Heart right ventricle (tissue), 16 donors: ENCODE results near the gene TMEFF2. TPM values are rescaled to one million over a fixed set of nuclear protein-coding genes. Genes with fewer than 3 reads are reported as not detected.
"Not testable (repeated sequence)": the region's sequence is repeated elsewhere in the genome, so short reads cannot be mapped to it uniquely, and the experiment has no call there.

Source experiments
- ATAC-seq, 8 donors: fragments of 200-7000 bp; cut with Tn5 transposase; one replicate each; pipeline ENCODE4 v1.9.1; 2020; ENCODE audit warnings: mild to moderate bottlenecking in 8 of 8, moderate library complexity in 8 of 8, moderate number of reproducible peaks in 1 of 8
- DNase-seq, 2 donors: peaks; one replicate each; pipeline ENCODE4 v3.0.0-alpha.2; 2020
- H3K27ac ChIP-seq, 10 donors: fragments of 200-600 bp; sonication (generic) in 2 of 10; one replicate each; pipeline versions ENCODE4 v1.5.0 to v1.8.0; 2020 to 2022; ENCODE audit warnings: mild to moderate bottlenecking in 3 of 10
- H3K27me3 ChIP-seq, 7 donors: fragments of 200-600 bp; one replicate each; pipeline ENCODE4 v1.8.0; 2021 to 2022; ENCODE audit warnings: mild to moderate bottlenecking in 2 of 7
- H3K36me3 ChIP-seq, 9 donors: fragments of 200-600 bp; sonication (generic) in 1 of 9; one replicate each; pipeline versions ENCODE4 v1.5.0 to v1.8.0; 2020 to 2022; ENCODE audit warnings: mild to moderate bottlenecking in 2 of 9
- H3K4me1 ChIP-seq, 9 donors: fragments of 200-600 bp; sonication (generic) in 1 of 9; one replicate each; pipeline versions ENCODE4 v1.5.0 to v1.8.0; 2020 to 2022; ENCODE audit warnings: mild to moderate bottlenecking in 4 of 9
- H3K4me3 ChIP-seq, 10 donors: fragments of 200-600 bp; sonication (generic) in 2 of 10; one replicate each; pipeline versions ENCODE4 v1.5.0 to v1.8.0; 2020 to 2022; ENCODE audit warnings: mild to moderate bottlenecking in 7 of 10, moderate library complexity in 2 of 10
- H3K9me3 ChIP-seq, 11 donors: fragments of 200-600 bp in 10 of 11; sonication (generic) in 2 of 11; one replicate each; pipeline versions ENCODE4 v1.5.0 to v1.8.0; 2013 to 2022; ENCODE audit warnings: mild to moderate bottlenecking in 2 of 11, control low read depth in 1 of 11, moderate library complexity in 1 of 11
- WGBS, 2 donors: extraction: QIAGEN DNeasy Blood & Tissue Kit; methylation state at CpG; one replicate each; pipeline ENCODE4 v1.1.7; 2013; ENCODE audit warnings: inconsistent platforms in 1 of 2; 5-methylcytosine and 5-hydroxymethylcytosine counted together
- intact Hi-C, 10 donors: fragments of 100-400 bp; cut with DNase I; formaldehyde crosslinking; loops; one replicate each; pipeline versions ENCODE4 v1.11.1 to v1.14.2; 2022
- polyA plus RNA-seq, 2 donors: library from polyadenylated mRNA; stranded (reverse); fragments of 200-250 nt; gene quantifications; one replicate each; pipeline ENCODE4 v1.2.3, GENCODE V29; 2013
- total RNA-seq, 10 donors: library from RNA; stranded (reverse); fragmentation: NEBNext Ultra II Directional in 3 of 10; extraction: Animal tissue kit (Norgen Biotek cat#: 25700) in 3 of 10; gene quantifications; one replicate each; pipeline versions ENCODE4 v1.2.1 to v1.2.4, GENCODE V29; 2021 to 2023
- TF ChIP-seq, protein P1 (sequence below), 9 donors: fragments of 200-600 bp; sonication (generic) in 2 of 9; IDR thresholded peaks; one replicate each; pipeline versions ENCODE4 v1.5.0 to v1.8.0; 2021 to 2022; ENCODE audit warnings: antibody characterized with exemption in 9 of 9, mild to moderate bottlenecking in 5 of 9, moderate library complexity in 1 of 9
- donor health status: Arrhythmogenic right ventricular cardiomyopathy.
- donor health status: ischemic (EF 13 %, LVEDD 7.1; RV severe dilation, severe dysfunction).
- donor health status: healthy with polysubstance abuse.
- donor health status: DM: no; HTN: yes; CAD: no.
- donor health status: DM: no; HTN: no; CAD: no.
- donor health status: ischemic (EF 25% LVEDD 6.9; RV normal size, moderate dysfunction).
- donor health status: ischemic (EF 25% LVEDD 5.7; RV mildly dilated, moderate dysfunction).
- donor health status: healthy.
- donor health status: DM: yes; HTN: yes; CAD: no.
- donor health status: Ischemic cardiomyopathy.
- donor health status: ischemic (EF 35%, LVEDD 5.7; RV mildly dilated, moderate dysfunction).
- donor health status: nonischemic (EF 11% LVEDD 7.7; RV severe dilation, severe dysfunction).
- donor health status: DM: yes; HTN: yes; CAD: no.
- donor health status: PGD.
- donor health status: ischemic (EF 29% LVEDD 5.4; RV normal size, mild dysfunction).
- donor health status: nonischemic (EF 23%, LVEDD 6.1; RV moderate dilation, normal function).

TMEFF2 gene
- total and polyA plus RNA-seq, 12 donors = 0.09 to 0.41 (median 0.17) TPM; not detected in 8

DNA sequence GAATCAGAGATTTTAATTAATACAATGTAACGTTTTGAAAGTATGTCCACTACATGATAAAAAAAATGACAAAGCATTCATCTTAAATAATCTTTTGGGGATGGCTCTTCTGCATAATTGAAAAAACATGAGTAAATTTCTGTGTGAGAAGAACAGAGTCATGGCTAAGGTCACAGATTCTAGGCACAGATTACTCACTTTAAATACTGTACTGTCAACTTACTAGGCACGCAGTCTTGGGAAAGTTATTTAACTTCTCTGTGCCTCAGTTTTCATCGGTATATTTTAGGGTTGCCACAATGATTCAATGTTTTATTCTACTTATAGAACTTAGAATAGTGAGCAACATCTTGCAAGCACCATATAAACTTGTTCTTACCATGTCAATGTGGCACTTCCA lies 49.2 kb downstream of the TMEFF2 start:
- Histone ChIP-seq H3K27me3 (no peaks in the 10 kb centered on the region), H3K36me3 (no peaks in the 10 kb centered on the region), H3K4me1 (peaks cover 0 to 31% (median 17%) of the 10 kb centered on the region in 9 donors), H3K27ac (peak overlapping the region in 1 of 10 donors; percentile 19), H3K9me3 (no peaks in the 10 kb centered on the region), H3K4me3 (no peak overlapping the region)
- no peak for ATAC-seq
- no peak for DNase-seq
- 76 to 82% methylated on average over 3 of the region's 3 CpGs for WGBS, 2 donors
- TF ChIP-seq, protein P1, sequence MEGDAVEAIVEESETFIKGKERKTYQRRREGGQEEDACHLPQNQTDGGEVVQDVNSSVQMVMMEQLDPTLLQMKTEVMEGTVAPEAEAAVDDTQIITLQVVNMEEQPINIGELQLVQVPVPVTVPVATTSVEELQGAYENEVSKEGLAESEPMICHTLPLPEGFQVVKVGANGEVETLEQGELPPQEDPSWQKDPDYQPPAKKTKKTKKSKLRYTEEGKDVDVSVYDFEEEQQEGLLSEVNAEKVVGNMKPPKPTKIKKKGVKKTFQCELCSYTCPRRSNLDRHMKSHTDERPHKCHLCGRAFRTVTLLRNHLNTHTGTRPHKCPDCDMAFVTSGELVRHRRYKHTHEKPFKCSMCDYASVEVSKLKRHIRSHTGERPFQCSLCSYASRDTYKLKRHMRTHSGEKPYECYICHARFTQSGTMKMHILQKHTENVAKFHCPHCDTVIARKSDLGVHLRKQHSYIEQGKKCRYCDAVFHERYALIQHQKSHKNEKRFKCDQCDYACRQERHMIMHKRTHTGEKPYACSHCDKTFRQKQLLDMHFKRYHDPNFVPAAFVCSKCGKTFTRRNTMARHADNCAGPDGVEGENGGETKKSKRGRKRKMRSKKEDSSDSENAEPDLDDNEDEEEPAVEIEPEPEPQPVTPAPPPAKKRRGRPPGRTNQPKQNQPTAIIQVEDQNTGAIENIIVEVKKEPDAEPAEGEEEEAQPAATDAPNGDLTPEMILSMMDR (IDR thresholded peaks at IDR 0.05) = no peak
- intact Hi-C loops = no loop called here

DNA sequence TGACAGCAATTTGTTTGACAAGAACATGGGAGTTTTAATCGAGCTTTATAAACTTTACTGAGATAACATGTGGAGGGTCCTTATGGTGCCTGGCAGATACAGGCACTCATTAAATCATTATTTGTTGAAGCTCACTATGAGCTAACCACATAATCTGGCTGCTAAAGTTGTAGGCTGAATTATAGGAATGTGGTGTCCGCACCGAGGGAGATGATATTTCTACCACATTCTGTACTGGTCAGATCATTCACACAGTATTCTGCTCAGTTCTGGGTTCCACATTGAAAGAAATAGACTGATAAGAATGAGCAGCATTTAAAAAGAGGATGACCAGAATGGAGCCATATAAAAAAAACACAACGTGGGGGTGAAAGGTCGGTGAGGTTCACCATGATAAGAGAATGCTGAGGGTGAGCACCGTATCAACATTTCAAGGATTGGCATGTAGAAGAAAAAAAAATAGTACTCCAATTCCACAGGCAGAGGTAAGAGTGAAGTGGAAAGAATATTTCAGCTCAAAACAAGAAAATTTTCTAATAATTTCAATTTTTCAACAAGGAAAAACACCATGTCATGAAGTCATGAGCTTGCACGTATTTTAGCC lies 54.4 kb downstream of the TMEFF2 start:
- DNase-seq (no peak), ATAC-seq (no peak)
- Histone ChIP-seq H3K9me3 (no peaks in the 10 kb centered on the region), H3K4me1 (peaks cover 0 to under 1% (median 0%) of the 10 kb centered on the region in 9 donors), H3K27ac (no peak overlapping the region), H3K27me3 (no peaks in the 10 kb centered on the region), H3K4me3 (no peak overlapping the region), H3K36me3 (no peaks in the 10 kb centered on the region)
- WGBS, 2 donors = 66% methylated on average over 7 of the region's 7 CpGs
- TF ChIP-seq, protein P1 (IDR thresholded peaks at IDR 0.05) = no peak
- intact Hi-C loops = no loop called here

DNA sequence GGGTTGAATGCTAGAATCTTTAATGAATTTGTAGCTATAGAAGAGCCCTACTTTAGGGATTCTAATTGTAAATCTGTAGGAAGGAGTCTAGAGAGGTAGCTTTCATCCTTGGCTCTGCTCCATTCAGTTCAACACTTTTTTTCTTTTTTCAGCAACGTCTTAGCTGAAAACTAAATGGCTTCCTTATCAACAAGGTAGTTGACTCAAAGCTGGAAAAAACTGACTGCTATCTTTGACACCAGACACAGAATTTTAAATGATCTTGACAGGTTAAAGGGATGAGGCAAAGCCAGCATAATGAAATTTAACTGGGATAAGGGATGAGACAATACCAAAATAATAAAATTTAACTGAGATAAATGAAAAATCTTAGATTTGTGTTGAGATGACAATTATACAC lies 54.9 kb downstream of the TMEFF2 start:
- H3K36me3 ChIP-seq = no peaks in the 10 kb centered on the region
- H3K27me3 ChIP-seq = no peaks in the 10 kb centered on the region
- no peak overlapping the region for H3K27ac ChIP-seq
- no peaks in the 10 kb centered on the region for H3K9me3 ChIP-seq
- H3K4me1 ChIP-seq = no peaks in the 10 kb centered on the region
- DNase-seq (no peak), ATAC-seq (no peak)
- H3K4me3 ChIP-seq = no peak overlapping the region
- intact Hi-C loops = no loop called here
- 33% methylated on average over 1 of the region's 1 CpG for WGBS, 2 donors
- TF ChIP-seq, protein P1 (IDR thresholded peaks at IDR 0.05) = no peak

DNA sequence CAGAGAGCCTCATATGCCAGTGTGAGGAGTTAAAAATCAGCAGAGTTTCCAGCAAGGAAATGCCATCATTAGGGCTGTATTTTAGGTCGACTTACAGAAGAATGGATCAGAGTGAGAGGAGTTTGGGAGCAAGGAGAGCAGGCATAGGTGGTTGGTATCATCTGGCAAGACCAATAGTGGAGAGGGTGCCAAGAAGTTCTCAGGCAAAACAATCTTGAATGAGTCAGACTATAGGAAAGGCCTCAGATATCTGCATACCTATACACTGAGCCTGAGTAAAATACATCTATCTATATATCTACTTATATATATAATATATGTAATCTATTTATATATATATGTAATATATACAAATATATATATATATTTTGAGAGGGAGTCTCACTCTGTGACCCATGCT lies 57.3 kb downstream of the TMEFF2 start:
- no peak overlapping the region for H3K27ac ChIP-seq
- 59 to 71% methylated on average over 1 of the region's 1 CpG for WGBS, 2 donors
- ATAC-seq = no peak

DNA sequence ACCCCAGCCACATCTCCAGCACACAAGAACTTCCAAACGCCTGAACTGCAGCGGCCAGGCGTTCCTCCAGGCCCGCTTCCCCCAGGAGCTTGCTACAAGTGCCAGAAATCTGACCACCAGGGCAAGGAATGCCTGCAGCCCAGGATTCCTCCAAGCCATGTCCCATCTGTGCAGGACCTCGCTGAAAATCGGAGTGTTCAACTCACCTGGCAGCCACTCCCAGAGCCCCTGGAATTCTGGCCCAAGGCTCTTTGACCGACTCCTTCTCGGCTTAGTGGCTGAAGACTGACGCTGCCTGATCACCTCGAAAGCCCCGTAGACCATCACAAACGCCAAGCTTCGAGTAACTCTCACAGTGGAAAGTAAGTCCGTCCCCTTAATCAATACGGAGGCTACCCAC lies 62.1 kb downstream of the TMEFF2 start:
- DNase-seq, H3K36me3 ChIP-seq, H3K4me3 ChIP-seq, H3K9me3 ChIP-seq, intact Hi-C loops, ATAC-seq, H3K27me3 ChIP-seq, H3K27ac ChIP-seq, H3K4me1 ChIP-seq: not testable (repeated sequence)
- WGBS, 2 donors = 95 to 97% methylated on average over 15 of the region's 15 CpGs

More for the DNA sequence above, 57.3 kb downstream of the TMEFF2 start:
- DNase-seq = no peak
- TF ChIP-seq, protein P1 (IDR thresholded peaks at IDR 0.05) = no peak
- Histone ChIP-seq H3K4me1 (no peaks in the 10 kb centered on the region), H3K9me3 (no peaks in the 10 kb centered on the region), H3K36me3 (no peaks in the 10 kb centered on the region), H3K27me3 (no peaks in the 10 kb centered on the region), H3K4me3 (no peak overlapping the region)
- intact Hi-C loops = no loop called here

DNA sequence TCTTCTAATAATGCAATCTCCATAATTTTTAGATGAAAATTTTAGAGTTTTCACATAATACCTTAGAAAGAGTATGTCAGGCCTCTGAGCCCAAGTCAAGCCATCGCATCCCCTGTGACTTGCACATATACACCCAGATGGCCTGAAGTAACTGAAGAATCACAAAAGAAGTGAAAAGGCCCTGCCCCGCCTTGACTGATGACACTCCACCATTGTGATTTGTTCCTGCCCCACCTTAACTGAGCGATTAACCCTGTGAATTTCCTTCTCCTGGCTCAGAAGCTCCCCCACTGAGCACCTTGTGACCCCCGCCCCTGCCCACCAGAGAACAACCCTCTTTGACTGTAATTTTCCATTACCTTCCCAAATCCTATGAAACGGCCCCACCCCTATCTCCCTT lies 64.4 kb downstream of the TMEFF2 start:
- H3K27ac ChIP-seq, H3K9me3 ChIP-seq, H3K27me3 ChIP-seq, H3K4me3 ChIP-seq, H3K4me1 ChIP-seq, DNase-seq, intact Hi-C loops, H3K36me3 ChIP-seq, ATAC-seq: not testable (repeated sequence)
- WGBS, 2 donors = 85 to 93% methylated on average over 5 of the region's 5 CpGs
